SK-N-SH treated with all-trans-retinoic acid at 6 μM for 48 hours (cell line): Measurements from ENCODE around the gene GSKIP.

Experiments
- ATAC-seq: fragments of 200-7000 bp; cut with Tn5 transposase; 3 replicates; pipeline ENCODE4 v1.9.1; 2020; ENCODE audit warnings: mild to moderate bottlenecking, moderate library complexity
- ARNTL ChIP-seq: fragments of 450-650 bp; formaldehyde crosslinking; IDR thresholded peaks from 2 replicates; pipeline ENCODE4 v1.5.0; 2020; ENCODE audit warnings: low read depth, mild to moderate bottlenecking, moderate library complexity, borderline replicate concordance
- BACH2 ChIP-seq: fragments of 250-450 bp; sonication (Bioruptor Pico); IDR thresholded peaks from 2 replicates; pipeline ENCODE4 v1.9.0; 2021; ENCODE audit warnings: mild to moderate bottlenecking, borderline replicate concordance
- CSDC2 ChIP-seq: fragments of 250-450 bp; sonication (Bioruptor Pico); IDR thresholded peaks from 2 replicates; pipeline ENCODE4 v1.5.0; 2020; ENCODE audit warnings: mild to moderate bottlenecking, moderate library complexity
- ESRRG ChIP-seq: fragments of 250-450 bp; sonication (Bioruptor Pico); IDR thresholded peaks from 2 replicates; pipeline ENCODE4 v1.6.1; 2021; ENCODE audit warnings: mild to moderate bottlenecking
- GLIS3 ChIP-seq: fragments of 250-450 bp; sonication (Bioruptor Pico); IDR thresholded peaks from 2 replicates; pipeline ENCODE4 v1.5.0; 2020; ENCODE audit warnings: mild to moderate bottlenecking, moderate library complexity
- ISL1 ChIP-seq: fragments of 250-450 bp; sonication (Bioruptor Pico); IDR thresholded peaks from 2 replicates; pipeline ENCODE4 v2.1.2; 2022; ENCODE audit warnings: mild to moderate bottlenecking, moderate library complexity
- OSR1 ChIP-seq: fragments of 250-450 bp; sonication (Bioruptor Pico); IDR thresholded peaks from 2 replicates; pipeline ENCODE4 v1.8.0; 2022; ENCODE audit warnings: moderate library complexity, mild to moderate bottlenecking, inconsistent platforms
- PPARA ChIP-seq: fragments of 250-450 bp; sonication (Bioruptor Pico); IDR thresholded peaks from 2 replicates; pipeline ENCODE4 v1.5.0; 2020; ENCODE audit warnings: mild to moderate bottlenecking, borderline replicate concordance
- RARB ChIP-seq: fragments of 250-450 bp; sonication (Bioruptor Pico); IDR thresholded peaks from 2 replicates; pipeline ENCODE4 v1.8.0; 2021; ENCODE audit warnings: mild to moderate bottlenecking, moderate library complexity
- SNAI2 ChIP-seq: fragments of 250-450 bp; sonication (Bioruptor Pico); IDR thresholded peaks from 2 replicates; pipeline ENCODE4 v1.5.0; 2020; ENCODE audit warnings: mild to moderate bottlenecking, moderate library complexity
- TCF4 ChIP-seq: fragments of 250-450 bp; sonication (Bioruptor Pico); IDR thresholded peaks from 2 replicates; pipeline ENCODE4 v1.8.0; 2021; ENCODE audit warnings: mild to moderate bottlenecking, moderate library complexity, borderline replicate concordance
- TOX ChIP-seq: fragments of 250-450 bp; sonication (Bioruptor Pico); IDR thresholded peaks from 2 replicates; pipeline ENCODE4 v1.8.0; 2021; ENCODE audit warnings: mild to moderate bottlenecking, moderate library complexity, borderline replicate concordance
- ZC3H10 ChIP-seq: fragments of 250-450 bp; sonication (Bioruptor Pico); IDR thresholded peaks from 2 replicates; pipeline ENCODE4 v1.5.1; 2021; ENCODE audit warnings: mild to moderate bottlenecking, moderate library complexity
- ZFP3 ChIP-seq: fragments of 250-450 bp; sonication (Bioruptor Pico); IDR thresholded peaks from 2 replicates; pipeline ENCODE4 v1.5.0; 2020; ENCODE audit warnings: mild to moderate bottlenecking, moderate library complexity
- ZFP30 ChIP-seq: fragments of 450-650 bp; formaldehyde crosslinking; IDR thresholded peaks from 2 replicates; pipeline ENCODE4 v1.5.0; 2022; ENCODE audit warnings: mild to moderate bottlenecking, moderate library complexity
- ZNF565 ChIP-seq: fragments of 450-650 bp; formaldehyde crosslinking; conservative IDR thresholded peaks from 2 replicates; pipeline ENCODE4 v1.5.0; 2020; ENCODE audit warnings: low read depth, mild to moderate bottlenecking, moderate library complexity
- ZNF8 ChIP-seq: fragments of 450-650 bp; formaldehyde crosslinking; IDR thresholded peaks from 2 replicates; pipeline ENCODE4 v1.5.0; 2020; ENCODE audit warnings: mild to moderate bottlenecking, moderate library complexity
- TF ChIP-seq, protein P1 (sequence below): fragments of 250-450 bp; sonication (Bioruptor Pico); IDR thresholded peaks from 2 replicates; pipeline ENCODE4 v1.5.0; 2020; ENCODE audit warnings: mild to moderate bottlenecking, moderate library complexity
- TF ChIP-seq, protein P2 (sequence below): fragments of 250-450 bp; sonication (Bioruptor Pico); IDR thresholded peaks from 2 replicates; pipeline ENCODE4 v1.8.0; 2021; ENCODE audit warnings: low read depth, mild to moderate bottlenecking, moderate library complexity, borderline replicate concordance
- TF ChIP-seq, protein P3 (sequence below): fragments of 250-450 bp; sonication (Bioruptor Pico); IDR thresholded peaks from 2 replicates; pipeline ENCODE4 v1.5.1; 2020; ENCODE audit warnings: low read depth, mild to moderate bottlenecking, moderate library complexity
- TF ChIP-seq, protein P4 (sequence below): fragments of 250-450 bp; sonication (Bioruptor Pico); IDR thresholded peaks from 2 replicates; pipeline ENCODE4 v1.5.1; 2021; ENCODE audit warnings: mild to moderate bottlenecking, moderate library complexity

Gene GSKIP

DNA sequence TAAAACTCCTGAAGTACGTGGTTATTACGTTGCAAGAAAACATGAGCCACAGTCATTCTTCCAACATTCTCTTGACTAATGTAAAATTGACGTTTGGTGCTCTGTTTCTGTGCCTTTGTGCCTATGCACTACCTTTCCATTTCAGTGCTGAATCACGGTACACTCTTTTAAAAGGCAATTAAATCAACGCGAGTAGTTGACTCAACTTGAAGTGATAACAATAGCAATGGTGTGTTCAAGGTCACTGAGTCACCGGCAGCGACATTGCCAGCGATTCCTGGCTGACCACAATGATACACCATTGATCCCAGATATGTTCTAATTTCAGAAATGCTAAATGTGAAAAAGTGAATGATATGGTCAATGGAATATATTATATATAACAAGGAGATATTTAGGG is 46.4 kb downstream of the GSKIP start:
- no peak for TF ChIP-seq OSR1
- TF ChIP-seq BACH2 (CRISPR knock-in tag): no peak
- no peak for TF ChIP-seq ZFP30 (CRISPR knock-in tag)
- TF ChIP-seq PPARA (CRISPR knock-in tag): no peak
- no peak for TF ChIP-seq SNAI2 (CRISPR knock-in tag)
- no peak for TF ChIP-seq GLIS3 (CRISPR knock-in tag)
- no peak for TF ChIP-seq TCF4 (CRISPR knock-in tag)
- TF ChIP-seq ZNF565: no peak
- TF ChIP-seq TOX: no peak
- no peak for TF ChIP-seq ARNTL (CRISPR knock-in tag)
- TF ChIP-seq, protein P1, sequence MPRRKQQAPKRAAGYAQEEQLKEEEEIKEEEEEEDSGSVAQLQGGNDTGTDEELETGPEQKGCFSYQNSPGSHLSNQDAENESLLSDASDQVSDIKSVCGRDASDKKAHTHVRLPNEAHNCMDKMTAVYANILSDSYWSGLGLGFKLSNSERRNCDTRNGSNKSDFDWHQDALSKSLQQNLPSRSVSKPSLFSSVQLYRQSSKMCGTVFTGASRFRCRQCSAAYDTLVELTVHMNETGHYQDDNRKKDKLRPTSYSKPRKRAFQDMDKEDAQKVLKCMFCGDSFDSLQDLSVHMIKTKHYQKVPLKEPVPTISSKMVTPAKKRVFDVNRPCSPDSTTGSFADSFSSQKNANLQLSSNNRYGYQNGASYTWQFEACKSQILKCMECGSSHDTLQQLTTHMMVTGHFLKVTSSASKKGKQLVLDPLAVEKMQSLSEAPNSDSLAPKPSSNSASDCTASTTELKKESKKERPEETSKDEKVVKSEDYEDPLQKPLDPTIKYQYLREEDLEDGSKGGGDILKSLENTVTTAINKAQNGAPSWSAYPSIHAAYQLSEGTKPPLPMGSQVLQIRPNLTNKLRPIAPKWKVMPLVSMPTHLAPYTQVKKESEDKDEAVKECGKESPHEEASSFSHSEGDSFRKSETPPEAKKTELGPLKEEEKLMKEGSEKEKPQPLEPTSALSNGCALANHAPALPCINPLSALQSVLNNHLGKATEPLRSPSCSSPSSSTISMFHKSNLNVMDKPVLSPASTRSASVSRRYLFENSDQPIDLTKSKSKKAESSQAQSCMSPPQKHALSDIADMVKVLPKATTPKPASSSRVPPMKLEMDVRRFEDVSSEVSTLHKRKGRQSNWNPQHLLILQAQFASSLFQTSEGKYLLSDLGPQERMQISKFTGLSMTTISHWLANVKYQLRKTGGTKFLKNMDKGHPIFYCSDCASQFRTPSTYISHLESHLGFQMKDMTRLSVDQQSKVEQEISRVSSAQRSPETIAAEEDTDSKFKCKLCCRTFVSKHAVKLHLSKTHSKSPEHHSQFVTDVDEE (CRISPR knock-in tag): no peak
- TF ChIP-seq, protein P2, sequence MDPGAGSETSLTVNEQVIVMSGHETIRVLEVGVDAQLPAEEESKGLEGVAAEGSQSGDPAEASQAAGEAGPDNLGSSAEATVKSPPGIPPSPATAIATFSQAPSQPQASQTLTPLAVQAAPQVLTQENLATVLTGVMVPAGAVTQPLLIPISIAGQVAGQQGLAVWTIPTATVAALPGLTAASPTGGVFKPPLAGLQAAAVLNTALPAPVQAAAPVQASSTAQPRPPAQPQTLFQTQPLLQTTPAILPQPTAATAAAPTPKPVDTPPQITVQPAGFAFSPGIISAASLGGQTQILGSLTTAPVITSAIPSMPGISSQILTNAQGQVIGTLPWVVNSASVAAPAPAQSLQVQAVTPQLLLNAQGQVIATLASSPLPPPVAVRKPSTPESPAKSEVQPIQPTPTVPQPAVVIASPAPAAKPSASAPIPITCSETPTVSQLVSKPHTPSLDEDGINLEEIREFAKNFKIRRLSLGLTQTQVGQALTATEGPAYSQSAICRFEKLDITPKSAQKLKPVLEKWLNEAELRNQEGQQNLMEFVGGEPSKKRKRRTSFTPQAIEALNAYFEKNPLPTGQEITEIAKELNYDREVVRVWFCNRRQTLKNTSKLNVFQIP (CRISPR knock-in tag): no peak
- no peak for TF ChIP-seq ISL1
- TF ChIP-seq, protein P3, sequence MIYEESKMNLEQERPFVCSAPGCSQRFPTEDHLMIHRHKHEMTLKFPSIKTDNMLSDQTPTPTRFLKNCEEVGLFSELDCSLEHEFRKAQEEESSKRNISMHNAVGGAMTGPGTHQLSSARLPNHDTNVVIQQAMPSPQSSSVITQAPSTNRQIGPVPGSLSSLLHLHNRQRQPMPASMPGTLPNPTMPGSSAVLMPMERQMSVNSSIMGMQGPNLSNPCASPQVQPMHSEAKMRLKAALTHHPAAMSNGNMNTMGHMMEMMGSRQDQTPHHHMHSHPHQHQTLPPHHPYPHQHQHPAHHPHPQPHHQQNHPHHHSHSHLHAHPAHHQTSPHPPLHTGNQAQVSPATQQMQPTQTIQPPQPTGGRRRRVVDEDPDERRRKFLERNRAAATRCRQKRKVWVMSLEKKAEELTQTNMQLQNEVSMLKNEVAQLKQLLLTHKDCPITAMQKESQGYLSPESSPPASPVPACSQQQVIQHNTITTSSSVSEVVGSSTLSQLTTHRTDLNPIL (CRISPR knock-in tag): no peak
- TF ChIP-seq, protein P4, sequence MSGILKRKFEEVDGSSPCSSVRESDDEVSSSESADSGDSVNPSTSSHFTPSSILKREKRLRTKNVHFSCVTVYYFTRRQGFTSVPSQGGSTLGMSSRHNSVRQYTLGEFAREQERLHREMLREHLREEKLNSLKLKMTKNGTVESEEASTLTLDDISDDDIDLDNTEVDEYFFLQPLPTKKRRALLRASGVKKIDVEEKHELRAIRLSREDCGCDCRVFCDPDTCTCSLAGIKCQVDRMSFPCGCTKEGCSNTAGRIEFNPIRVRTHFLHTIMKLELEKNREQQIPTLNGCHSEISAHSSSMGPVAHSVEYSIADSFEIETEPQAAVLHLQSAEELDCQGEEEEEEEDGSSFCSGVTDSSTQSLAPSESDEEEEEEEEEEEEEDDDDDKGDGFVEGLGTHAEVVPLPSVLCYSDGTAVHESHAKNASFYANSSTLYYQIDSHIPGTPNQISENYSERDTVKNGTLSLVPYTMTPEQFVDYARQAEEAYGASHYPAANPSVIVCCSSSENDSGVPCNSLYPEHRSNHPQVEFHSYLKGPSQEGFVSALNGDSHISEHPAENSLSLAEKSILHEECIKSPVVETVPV (CRISPR knock-in tag): no peak
- no peak for TF ChIP-seq ESRRG (CRISPR knock-in tag)
- TF ChIP-seq ZC3H10 (CRISPR knock-in tag): no peak
- TF ChIP-seq CSDC2 (CRISPR knock-in tag): no peak
- no peak for TF ChIP-seq ZFP3 (CRISPR knock-in tag)
- TF ChIP-seq ZNF8: no peak
- no peak for ATAC-seq

DNA sequence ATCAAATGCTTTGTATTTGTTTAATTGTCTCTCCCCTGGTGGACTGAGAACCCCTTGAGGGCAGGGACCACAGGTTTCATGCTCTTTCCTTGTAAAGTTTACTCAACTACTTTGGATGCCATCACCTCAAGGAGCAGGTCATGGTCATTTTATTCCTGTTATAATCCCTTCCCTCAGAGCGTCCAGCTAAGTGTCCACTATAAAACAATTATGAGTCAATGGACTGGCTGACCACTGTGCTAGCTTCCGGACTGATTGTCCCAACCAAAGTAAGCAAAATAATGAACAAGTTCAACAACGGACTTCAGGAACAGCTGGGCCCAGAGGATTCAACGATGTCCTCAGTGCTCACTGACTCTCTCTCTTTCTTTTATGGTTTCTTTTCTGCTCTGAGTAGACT is 46.8 kb downstream of the GSKIP start:
- no peak for TF ChIP-seq TOX
- no peak for TF ChIP-seq ZFP3 (CRISPR knock-in tag)
- no peak for TF ChIP-seq ZFP30 (CRISPR knock-in tag)
- TF ChIP-seq, protein P3 (CRISPR knock-in tag): no peak
- ATAC-seq: no peak

DNA sequence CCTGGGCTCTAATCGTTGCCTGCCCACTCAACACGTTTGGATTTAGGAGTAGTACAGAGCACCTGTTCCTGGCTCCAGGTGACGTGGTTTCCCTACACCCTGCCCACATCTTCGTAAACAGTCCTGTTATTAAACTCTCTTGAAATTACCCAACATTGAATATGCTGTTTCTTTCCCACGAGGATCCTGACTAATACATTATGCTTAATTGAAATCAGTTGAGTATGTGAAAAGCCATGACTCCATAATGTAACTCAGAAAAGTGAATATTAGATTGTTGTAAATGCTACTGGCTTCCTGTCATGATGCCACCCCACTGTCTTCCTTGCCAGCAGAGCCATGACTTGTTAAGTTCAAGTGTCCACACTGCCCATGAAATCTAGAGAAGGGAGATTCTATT is 50.2 kb downstream of the GSKIP start:
- ATAC-seq: no peak
- no peak for TF ChIP-seq ESRRG (CRISPR knock-in tag)
- no peak for TF ChIP-seq ZC3H10 (CRISPR knock-in tag)
- TF ChIP-seq ISL1: no peak
- TF ChIP-seq GLIS3 (CRISPR knock-in tag): no peak
- TF ChIP-seq ZNF8: no peak
- no peak for TF ChIP-seq ZFP30 (CRISPR knock-in tag)
- TF ChIP-seq BACH2 (CRISPR knock-in tag): no peak
- no peak for TF ChIP-seq SNAI2 (CRISPR knock-in tag)
- no peak for TF ChIP-seq RARB (CRISPR knock-in tag)
- TF ChIP-seq TOX: no peak
- TF ChIP-seq ZNF565: no peak
- TF ChIP-seq, protein P3 (CRISPR knock-in tag): no peak
- TF ChIP-seq, all 23 proteins: peak for 0
